ENCODE data around the gene TOR2A. TPM values are rescaled to one million over a fixed set of nuclear protein-coding genes. Genes with fewer than 3 reads are reported as not detected.

TOR2A gene
- total RNA-seq, 1 donor = 4.7 TPM

GRCh38 chr9:127754099-127755060, 19.3 kb upstream of the TOR2A start:
- H3K4me3 ChIP-seq (ENCODE audit: insufficient read depth, low read length) = no peak overlapping the region
- no peaks in the 10 kb centered on the region for H4K20me1 ChIP-seq (ENCODE audit: insufficient read depth, low read length)
- TF ChIP-seq CTCF (IDR thresholded peaks at IDR 0.05; ENCODE audit: extremely low read depth, low read depth, low read length) = no peak
- peak; percentile 90 for DNase-seq (ENCODE audit: insufficient read length, low spot score, missing footprints)
- no peaks in the 10 kb centered on the region for H3K4me1 ChIP-seq (ENCODE audit: insufficient read depth, low read length)
- no peaks in the 10 kb centered on the region for H3K9me3 ChIP-seq (ENCODE audit: low read depth, low read length)
- H3K4me2 ChIP-seq (ENCODE audit: insufficient read depth, low read length) = no peak overlapping the region
- no peak overlapping the region for H2AFZ ChIP-seq (ENCODE audit: low read length)
- no peak overlapping the region for H3K27ac ChIP-seq (ENCODE audit: low read depth, low read length)
- peaks cover 31% of the 10 kb centered on the region for H3K27me3 ChIP-seq (ENCODE audit: insufficient read depth, low read length)
- H3K79me2 ChIP-seq (ENCODE audit: insufficient read depth, low read length) = no peaks in the 10 kb centered on the region
- no peaks in the 10 kb centered on the region for H3K36me3 ChIP-seq (ENCODE audit: insufficient read depth, low read length)

GRCh38 chr9:127753622-127754021, 18.5 kb upstream of the TOR2A start:
- Histone ChIP-seq H3K4me2 (ENCODE audit: insufficient read depth, low read length) (no peak overlapping the region), H3K27me3 (ENCODE audit: insufficient read depth, low read length) (peaks cover 31% of the 10 kb centered on the region), H3K9me3 (ENCODE audit: low read depth, low read length) (no peaks in the 10 kb centered on the region), H3K4me1 (ENCODE audit: insufficient read depth, low read length) (no peaks in the 10 kb centered on the region), H3K4me3 (ENCODE audit: insufficient read depth, low read length) (no peak overlapping the region), H2AFZ (ENCODE audit: low read length) (no peak overlapping the region), H3K36me3 (ENCODE audit: insufficient read depth, low read length) (no peaks in the 10 kb centered on the region), H3K27ac (ENCODE audit: low read depth, low read length) (no peak overlapping the region), H3K79me2 (ENCODE audit: insufficient read depth, low read length) (no peaks in the 10 kb centered on the region), H4K20me1 (ENCODE audit: insufficient read depth, low read length) (no peaks in the 10 kb centered on the region)
- no peak for TF ChIP-seq CTCF (IDR thresholded peaks at IDR 0.05; ENCODE audit: extremely low read depth, low read depth, low read length)
- DNase-seq (ENCODE audit: insufficient read length, low spot score, missing footprints) = peak; percentile 80

- Histone ChIP-seq H3K27ac (ENCODE audit: low read depth, low read length) (no peak overlapping the region), H4K20me1 (ENCODE audit: insufficient read depth, low read length) (no peaks in the 10 kb centered on the region), H2AFZ (ENCODE audit: low read length) (no peak overlapping the region), H3K36me3 (ENCODE audit: insufficient read depth, low read length) (no peaks in the 10 kb centered on the region), H3K4me2 (ENCODE audit: insufficient read depth, low read length) (no peak overlapping the region), H3K79me2 (ENCODE audit: insufficient read depth, low read length) (no peaks in the 10 kb centered on the region), H3K4me3 (ENCODE audit: insufficient read depth, low read length) (no peak overlapping the region), H3K4me1 (ENCODE audit: insufficient read depth, low read length) (no peaks in the 10 kb centered on the region), H3K27me3 (ENCODE audit: insufficient read depth, low read length) (peaks cover 31% of the 10 kb centered on the region), H3K9me3 (ENCODE audit: low read depth, low read length) (no peaks in the 10 kb centered on the region)
- TF ChIP-seq CTCF (IDR thresholded peaks at IDR 0.05; ENCODE audit: extremely low read depth, low read depth, low read length) = no peak
- DNase-seq (ENCODE audit: insufficient read length, low spot score, missing footprints) = peak; percentile 41
These were observed 18.1 kb upstream of the TOR2A start for GRCh38 chr9:127753148-127753547.

GRCh38 chr9:127751269-127752054, 16.4 kb upstream of the TOR2A start:
- peak; percentile 89 for DNase-seq (ENCODE audit: insufficient read length, low spot score, missing footprints)
- no peaks in the 10 kb centered on the region for H3K79me2 ChIP-seq (ENCODE audit: insufficient read depth, low read length)
- peaks cover 31% of the 10 kb centered on the region for H3K27me3 ChIP-seq (ENCODE audit: insufficient read depth, low read length)
- no peak overlapping the region for H3K27ac ChIP-seq (ENCODE audit: low read depth, low read length)
- no peak overlapping the region for H3K4me2 ChIP-seq (ENCODE audit: insufficient read depth, low read length)
- H2AFZ ChIP-seq (ENCODE audit: low read length) = no peak overlapping the region
- H3K4me1 ChIP-seq (ENCODE audit: insufficient read depth, low read length) = no peaks in the 10 kb centered on the region
- H3K4me3 ChIP-seq (ENCODE audit: insufficient read depth, low read length) = no peak overlapping the region
- no peaks in the 10 kb centered on the region for H3K9me3 ChIP-seq (ENCODE audit: low read depth, low read length)
- no peaks in the 10 kb centered on the region for H4K20me1 ChIP-seq (ENCODE audit: insufficient read depth, low read length)
- TF ChIP-seq CTCF (IDR thresholded peaks at IDR 0.05; ENCODE audit: extremely low read depth, low read depth, low read length) = no peak
- H3K36me3 ChIP-seq (ENCODE audit: insufficient read depth, low read length) = no peaks in the 10 kb centered on the region

Data from osteoblast (primary cell).